Lower leg skin (tissue), 4 donors: ENCODE data around the gene ZNF26. TPM values are rescaled to one million over a fixed set of nuclear protein-coding genes. Genes with fewer than 3 reads are reported as not detected.
"Not testable (repeated sequence)": the region's sequence is repeated elsewhere in the genome, so short reads cannot be mapped to it uniquely, and the experiment has no call there.

Experiments used
- DNase-seq, 2 donors: peaks; one replicate each; pipeline ENCODE4 v3.0.0-alpha.2; 2019; ENCODE audit warnings: low spot score in 2 of 2
- H3K4me3 ChIP-seq: fragments of 200-600 bp; sonication (generic); 2 replicates; pipeline ENCODE4 v1.5.1; 2017; ENCODE audit warnings: mild to moderate bottlenecking, low read depth; ENCODE audit not compliant: poor library complexity, severe bottlenecking
- POLR2A ChIP-seq, 2 donors: fragments of 450-650 bp; IDR thresholded peaks; one replicate each; pipeline ENCODE4 v1.6.1; 2016 to 2017; ENCODE audit warnings: antibody characterized with exemption in 2 of 2, mild to moderate bottlenecking in 1 of 2, moderate library complexity in 1 of 2
- WGBS, 2 donors: methylation state at CpG; one replicate each; pipeline ENCODE4 v1.1.5; 2018; 5-methylcytosine and 5-hydroxymethylcytosine counted together
- intact Hi-C: fragments of 100-400 bp; cut with DNase I; formaldehyde crosslinking; loops from one replicate; pipeline ENCODE4 v1.15.0; 2023; ENCODE audit warnings: low total_unique reads
- total RNA-seq, 4 donors: library from RNA; depleted of rRNA; stranded (reverse); fragments of >200 nt; gene quantifications; one replicate each; pipeline ENCODE4 v1.1.0, GENCODE V29; 2016
- TF ChIP-seq, protein P1 (sequence below), 3 donors: fragments of 450-650 bp; IDR thresholded peaks; one replicate each; pipeline ENCODE4 v1.5.1; 2016; ENCODE audit warnings: antibody characterized with exemption in 3 of 3, mild to moderate bottlenecking in 3 of 3, moderate library complexity in 2 of 3

The ZNF26 gene
- total RNA-seq, 4 donors from 2014 or later: 5.7 to 16.8 (median 14.1) TPM

DNA sequence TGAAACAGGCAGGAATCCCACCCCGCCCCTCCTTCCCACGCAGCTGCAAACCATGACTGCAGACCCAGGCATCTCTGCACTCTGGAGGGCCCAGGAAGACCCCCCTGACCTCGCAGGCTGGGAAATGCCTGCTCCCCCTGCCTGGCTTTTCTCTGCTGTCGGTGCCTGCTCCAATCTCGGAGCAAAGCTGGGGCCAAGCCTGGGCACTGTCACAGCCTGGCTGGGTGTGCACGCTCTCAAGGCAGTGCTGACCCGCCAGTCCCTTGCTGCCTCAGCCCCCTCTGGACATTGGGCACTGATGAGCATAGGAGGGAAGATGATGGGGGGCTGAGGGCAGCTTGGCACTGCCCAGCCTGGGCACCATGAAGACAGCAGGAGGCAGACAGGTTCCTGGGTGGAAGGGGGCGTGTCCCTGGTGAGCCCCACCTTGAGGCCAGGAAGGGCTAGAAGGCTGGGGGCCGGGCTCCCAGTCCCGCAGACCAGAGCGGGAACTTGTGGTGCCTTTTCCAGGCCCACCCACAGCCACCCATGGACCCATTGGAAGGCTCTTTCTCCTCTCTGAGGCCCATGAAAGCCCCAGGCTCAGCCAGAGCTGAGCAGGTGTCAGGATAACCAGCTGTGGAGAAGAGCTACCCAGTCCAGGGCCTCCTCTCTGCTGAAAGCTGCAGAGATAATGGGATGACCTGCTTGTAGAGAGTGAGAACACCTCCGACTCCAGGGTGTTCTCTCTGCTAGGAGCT lies 19.3 kb upstream of the ZNF26 start:
- intact Hi-C loops: no loop called here
- 92 to 93% methylated on average over 8 to 11 of the region's 12 CpGs for whole genome bisulfite sequencing, 2 donors
- H3K4me3 ChIP-seq: no peak overlapping the region
- DNase-seq: peak in 1 of 2 donors; percentile 49
- TF ChIP-seq POLR2A (IDR thresholded peaks at IDR 0.05): no peak
- TF ChIP-seq, protein P1, sequence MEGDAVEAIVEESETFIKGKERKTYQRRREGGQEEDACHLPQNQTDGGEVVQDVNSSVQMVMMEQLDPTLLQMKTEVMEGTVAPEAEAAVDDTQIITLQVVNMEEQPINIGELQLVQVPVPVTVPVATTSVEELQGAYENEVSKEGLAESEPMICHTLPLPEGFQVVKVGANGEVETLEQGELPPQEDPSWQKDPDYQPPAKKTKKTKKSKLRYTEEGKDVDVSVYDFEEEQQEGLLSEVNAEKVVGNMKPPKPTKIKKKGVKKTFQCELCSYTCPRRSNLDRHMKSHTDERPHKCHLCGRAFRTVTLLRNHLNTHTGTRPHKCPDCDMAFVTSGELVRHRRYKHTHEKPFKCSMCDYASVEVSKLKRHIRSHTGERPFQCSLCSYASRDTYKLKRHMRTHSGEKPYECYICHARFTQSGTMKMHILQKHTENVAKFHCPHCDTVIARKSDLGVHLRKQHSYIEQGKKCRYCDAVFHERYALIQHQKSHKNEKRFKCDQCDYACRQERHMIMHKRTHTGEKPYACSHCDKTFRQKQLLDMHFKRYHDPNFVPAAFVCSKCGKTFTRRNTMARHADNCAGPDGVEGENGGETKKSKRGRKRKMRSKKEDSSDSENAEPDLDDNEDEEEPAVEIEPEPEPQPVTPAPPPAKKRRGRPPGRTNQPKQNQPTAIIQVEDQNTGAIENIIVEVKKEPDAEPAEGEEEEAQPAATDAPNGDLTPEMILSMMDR (IDR thresholded peaks at IDR 0.05): no peak

DNA sequence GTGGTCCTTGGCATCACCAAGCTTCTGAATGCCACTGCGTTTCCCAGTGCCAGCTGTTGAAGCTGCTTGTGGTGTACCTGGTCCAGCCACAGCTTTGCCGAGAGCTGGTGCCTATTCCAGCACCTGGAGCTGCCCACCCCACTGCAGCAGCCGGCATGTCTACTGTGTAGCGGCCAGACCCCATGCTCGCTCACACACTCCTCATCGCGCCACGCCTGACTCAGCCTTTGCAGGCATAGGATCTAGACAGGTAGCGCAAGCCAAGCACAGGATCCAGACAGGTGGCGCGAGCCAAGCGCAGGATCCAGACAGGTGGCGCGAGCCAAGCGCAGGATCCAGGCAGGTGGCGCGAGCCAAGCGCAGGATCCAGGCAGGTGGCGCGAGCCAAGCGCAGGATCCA lies 18.4 kb upstream of the ZNF26 start:
- intact Hi-C loops: no loop called here
- WGBS, 2 donors: 92% methylated on average over 21 of the region's 21 CpGs
- no peak for TF ChIP-seq POLR2A (IDR thresholded peaks at IDR 0.05)
- TF ChIP-seq, protein P1 (IDR thresholded peaks at IDR 0.05): no peak
- no peak overlapping the region for H3K4me3 ChIP-seq
- DNase-seq: peak in 1 of 2 donors; percentile 74

DNA sequence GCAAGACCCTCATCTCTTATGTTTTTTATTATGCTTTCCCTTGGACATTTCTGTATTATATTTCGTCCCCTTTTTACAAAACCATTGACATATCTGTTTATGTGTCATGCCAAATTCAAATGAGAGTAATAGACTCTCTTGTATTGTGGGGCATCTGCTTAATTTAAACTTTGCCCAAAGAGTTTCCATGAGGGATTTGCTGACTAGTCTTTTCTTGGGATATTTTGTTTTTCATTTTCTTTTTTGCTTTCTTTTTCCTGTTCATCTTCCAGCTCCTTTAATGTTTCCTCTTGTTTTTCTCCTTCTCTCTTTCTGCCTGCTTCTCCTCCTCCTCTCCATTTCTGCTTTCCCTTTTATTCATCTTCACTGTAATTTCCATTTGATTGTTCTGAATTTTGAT lies 13.8 kb upstream of the ZNF26 start:
- no peak for TF ChIP-seq POLR2A (IDR thresholded peaks at IDR 0.05)
- TF ChIP-seq, protein P1 (IDR thresholded peaks at IDR 0.05): no peak
- H3K4me3 ChIP-seq: no peak overlapping the region
- 48 to 81% methylated on average over 1 of the region's 1 CpG for WGBS, 2 donors
- intact Hi-C loops: no loop called here
- no peak for DNase-seq

DNA sequence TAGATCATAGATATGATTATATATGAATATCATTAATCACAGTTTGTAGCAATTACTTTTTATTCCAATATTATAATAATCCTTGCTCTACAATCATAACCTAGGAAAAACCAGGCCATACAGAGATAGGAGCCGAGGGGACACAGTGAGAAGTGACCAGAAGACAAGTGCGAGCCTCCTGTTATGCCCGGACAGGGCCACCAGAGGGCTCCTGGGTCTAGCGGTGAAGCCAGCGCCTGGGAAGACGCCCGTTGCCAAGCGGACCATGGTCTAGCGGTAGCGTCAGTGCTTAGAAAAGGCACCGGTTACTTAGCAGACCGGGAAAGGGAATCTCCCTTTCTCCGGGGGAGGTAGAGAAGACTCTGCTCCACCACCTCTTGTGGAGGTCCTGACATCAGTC lies 9.3 kb upstream of the ZNF26 start:
- 32 to 42% methylated on average over 13 of the region's 13 CpGs for WGBS, 2 donors
- H3K4me3 ChIP-seq, intact Hi-C loops, DNase-seq: not testable (repeated sequence)

DNA sequence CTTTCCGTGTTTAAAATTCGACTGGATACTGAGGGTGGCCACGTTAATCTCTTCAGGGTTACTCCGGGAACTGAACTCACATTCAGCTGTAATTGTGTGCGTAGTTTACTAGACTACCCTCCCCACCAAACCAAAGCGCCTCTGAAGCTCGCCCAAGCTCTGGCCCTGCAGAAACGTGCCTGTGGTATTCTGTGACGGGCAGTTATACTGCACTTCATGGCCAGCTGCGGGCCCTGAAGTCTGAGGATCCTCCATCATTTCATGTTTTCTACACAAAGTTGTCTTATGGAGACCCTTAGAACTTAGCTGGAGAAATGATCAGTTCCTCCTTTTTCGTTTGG lies 688 bp downstream of the ZNF26 start:
- WGBS, 2 donors: 4 to 8% methylated on average over 11 of the region's 11 CpGs
- peak overlapping the region; percentile 93 for H3K4me3 ChIP-seq
- intact Hi-C loops: no loop called here
- no peak for DNase-seq
- TF ChIP-seq, protein P1 (IDR thresholded peaks at IDR 0.05): no peak
- TF ChIP-seq POLR2A (IDR thresholded peaks at IDR 0.05): no peak

DNA sequence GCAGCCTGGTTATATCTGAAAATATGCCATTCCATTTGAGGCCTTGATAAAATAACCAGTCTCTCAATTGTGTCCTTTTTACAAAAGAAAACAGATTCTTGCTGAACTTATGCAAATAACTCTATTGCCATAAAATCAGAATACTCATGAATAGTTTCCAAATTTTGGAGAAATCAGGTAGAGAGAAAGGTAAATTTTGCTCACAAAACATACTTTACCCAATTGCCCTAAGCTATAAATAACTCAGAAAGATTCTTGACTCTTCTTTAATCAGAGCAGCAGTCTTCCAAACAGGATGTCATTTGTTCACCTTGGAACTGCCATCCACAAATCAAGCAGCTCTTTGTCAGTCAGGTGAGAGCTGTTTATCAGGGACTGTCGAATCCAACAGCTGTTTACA lies 12.6 kb downstream of the ZNF26 start:
- no peak overlapping the region for H3K4me3 ChIP-seq
- DNase-seq: no peak
- TF ChIP-seq, protein P1 (IDR thresholded peaks at IDR 0.05): no peak
- 44 to 45% methylated on average over 1 of the region's 1 CpG for WGBS, 2 donors
- intact Hi-C loops: no loop called here
